Pancreas (tissue), 10 donors: Measurements from ENCODE around the gene RAE1. TPM values are rescaled to one million over a fixed set of nuclear protein-coding genes. Genes with fewer than 3 reads are reported as not detected.

ENCODE experiments used
- ATAC-seq, 4 donors: fragments of 200-7000 bp; cut with Tn5 transposase; one replicate each; pipeline versions ENCODE4 v1.8.0 to v1.9.1; 2020; ENCODE audit warnings: mild to moderate bottlenecking in 4 of 4, moderate library complexity in 4 of 4
- DNase-seq, 6 donors: peaks; one replicate each; pipeline ENCODE4 v3.0.0-alpha.2; 2020
- FAIRE-seq: peaks from 2 replicates; lab custom pipeline; 2012; peaks lifted over from hg19 to GRCh38; lab: Jason Lieb, UNC
- H3K27ac ChIP-seq, 4 donors: fragments of 200-600 bp; sonication (generic); 1 replicate in 3 of 4; 2 replicates in 1 of 4; pipeline versions ENCODE4 v1.5.0 to v1.8.0; 2020
- H3K27me3 ChIP-seq, 4 donors: fragments of 200-600 bp; one replicate each; pipeline ENCODE4 v1.8.0; 2021
- H3K36me3 ChIP-seq, 3 donors: fragments of 200-600 bp; sonication (generic) in 1 of 3; one replicate each; pipeline versions ENCODE4 v1.5.0 to v1.8.0; 2020 to 2021
- H3K4me1 ChIP-seq, 3 donors: fragments of 200-600 bp; one replicate each; pipeline ENCODE4 v1.8.0; 2021
- H3K4me3 ChIP-seq, 4 donors: fragments of 200-600 bp; sonication (generic) in 2 of 4; one replicate each; pipeline versions ENCODE4 v1.5.0 to v1.8.0; 2020 to 2021
- H3K9me3 ChIP-seq, 4 donors: fragments of 200-600 bp; one replicate each; pipeline ENCODE4 v1.8.0; 2021
- WGBS, 2 donors: extraction: QIAGEN DNeasy Blood & Tissue Kit; methylation state at CpG; one replicate each; pipeline ENCODE4 v1.1.7; 2013; 5-methylcytosine and 5-hydroxymethylcytosine counted together
- intact Hi-C, 3 donors: fragments of 100-400 bp; cut with DNase I; formaldehyde crosslinking; loops; one replicate each; pipeline versions ENCODE4 v1.11.1 to v1.14.2; 2022
- polyA plus RNA-seq, 2 donors: library from polyadenylated mRNA; stranded (reverse); fragments of 200-250 nt; gene quantifications; one replicate each; pipeline ENCODE4 v1.2.3, GENCODE V29; 2013
- total RNA-seq, 6 donors: library from RNA; stranded (reverse); fragmentation: NEBNext Ultra II Directional in 4 of 6; extraction: Animal tissue kit (Norgen Biotek cat#: 25700) in 4 of 6; gene quantifications; one replicate each; pipeline versions ENCODE4 v1.2.1 to v1.2.4, GENCODE V29; 2021 to 2023
- TF ChIP-seq, protein P1 (sequence below), 4 donors: fragments of 200-600 bp; sonication (generic) in 3 of 4; IDR thresholded peaks; one replicate each; pipeline versions ENCODE4 v1.5.0 to v1.8.0; 2021; ENCODE audit warnings: antibody characterized with exemption in 4 of 4
- donor health status: healthy with polysubstance abuse.
- donor health status: DM: no; HTN: no; CAD: no; lungs with moderate emphysema.
- donor health status: DM: no; HTN: no; CAD: no.
- donor health status: control.
- donor health status: control.
- donor health status: Bipolar disorder and iron deficiency.
- donor health status: DM: yes; HTN: yes; CAD: no.
- donor health status: DM: no; HTN: no; CAD: no.
- donor health status: DM: no; HTN: no; CAD: no.
- donor health status: DM: yes; HTN: yes; CAD: no.

RAE1 gene
- total and polyA plus RNA-seq, 8 donors, result 4.3 to 13.5 (median 6.6) TPM

DNA sequence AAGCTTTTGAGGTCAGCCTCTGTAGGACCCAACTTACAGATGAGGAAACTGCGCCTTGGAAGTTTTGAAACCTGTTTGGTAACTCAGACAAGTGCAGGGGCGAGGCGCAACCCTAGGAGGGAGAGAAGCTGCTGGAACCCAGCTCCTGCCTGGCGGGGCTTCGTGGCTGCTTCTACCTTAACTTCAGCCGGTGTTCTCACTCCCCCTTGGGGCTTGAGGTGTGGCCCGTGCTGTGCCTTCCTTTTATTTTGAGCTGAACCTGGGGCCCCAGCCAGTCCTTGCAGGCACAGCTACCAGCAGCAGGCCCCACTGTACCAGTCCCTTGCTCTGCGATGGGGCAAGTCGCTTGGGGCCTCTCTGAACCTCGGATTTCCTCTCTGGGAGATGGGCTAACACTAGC is 52.2 kb downstream of the RAE1 start:
- no peak overlapping the region for H3K27ac ChIP-seq
- 92 to 93% methylated on average over 10 of the region's 10 CpGs for WGBS, 2 donors
- intact Hi-C loops, result no loop called here

DNA sequence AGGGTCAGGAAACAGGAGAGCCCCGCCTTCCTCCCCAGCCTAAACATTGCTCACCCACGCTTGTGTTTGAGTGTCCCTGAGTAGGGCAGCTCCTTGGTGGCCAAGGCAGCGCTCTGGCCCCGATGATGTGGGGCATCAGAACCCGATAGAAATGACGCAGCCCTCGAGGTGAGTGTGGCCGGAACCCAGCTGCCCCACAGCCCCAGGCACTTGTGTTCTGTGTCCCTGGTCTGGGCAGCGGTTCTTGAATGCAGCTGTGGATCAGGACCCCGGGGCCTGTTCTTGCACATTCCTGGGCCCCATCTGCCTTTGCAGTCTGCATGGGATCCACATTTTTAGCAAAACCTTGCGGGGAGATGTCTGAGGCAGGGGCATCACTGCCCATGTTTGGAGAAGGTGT is 53.0 kb downstream of the RAE1 start:
- ATAC-seq (no peak), DNase-seq (peak in 2 of 6 donors; percentile 6 to 37), FAIRE-seq (no peak)
- 94 to 96% methylated on average over 11 of the region's 11 CpGs for WGBS, 2 donors
- TF ChIP-seq, protein P1, sequence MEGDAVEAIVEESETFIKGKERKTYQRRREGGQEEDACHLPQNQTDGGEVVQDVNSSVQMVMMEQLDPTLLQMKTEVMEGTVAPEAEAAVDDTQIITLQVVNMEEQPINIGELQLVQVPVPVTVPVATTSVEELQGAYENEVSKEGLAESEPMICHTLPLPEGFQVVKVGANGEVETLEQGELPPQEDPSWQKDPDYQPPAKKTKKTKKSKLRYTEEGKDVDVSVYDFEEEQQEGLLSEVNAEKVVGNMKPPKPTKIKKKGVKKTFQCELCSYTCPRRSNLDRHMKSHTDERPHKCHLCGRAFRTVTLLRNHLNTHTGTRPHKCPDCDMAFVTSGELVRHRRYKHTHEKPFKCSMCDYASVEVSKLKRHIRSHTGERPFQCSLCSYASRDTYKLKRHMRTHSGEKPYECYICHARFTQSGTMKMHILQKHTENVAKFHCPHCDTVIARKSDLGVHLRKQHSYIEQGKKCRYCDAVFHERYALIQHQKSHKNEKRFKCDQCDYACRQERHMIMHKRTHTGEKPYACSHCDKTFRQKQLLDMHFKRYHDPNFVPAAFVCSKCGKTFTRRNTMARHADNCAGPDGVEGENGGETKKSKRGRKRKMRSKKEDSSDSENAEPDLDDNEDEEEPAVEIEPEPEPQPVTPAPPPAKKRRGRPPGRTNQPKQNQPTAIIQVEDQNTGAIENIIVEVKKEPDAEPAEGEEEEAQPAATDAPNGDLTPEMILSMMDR (IDR thresholded peaks at IDR 0.05), result no peak
- peaks cover 0 to 18% (median 6%) of the 10 kb centered on the region in 3 donors for H3K36me3 ChIP-seq
- intact Hi-C loops, result no loop called here
- no peaks in the 10 kb centered on the region for H3K9me3 ChIP-seq
- no peak overlapping the region for H3K4me3 ChIP-seq
- H3K4me1 ChIP-seq, result no peaks in the 10 kb centered on the region
- no peaks in the 10 kb centered on the region for H3K27me3 ChIP-seq
- no peak overlapping the region for H3K27ac ChIP-seq

More for the DNA sequence above, 52.2 kb downstream of the RAE1 start:
- Histone ChIP-seq H3K36me3 (peaks cover 0 to 12% (median under 1%) of the 10 kb centered on the region in 3 donors), H3K9me3 (no peaks in the 10 kb centered on the region), H3K4me3 (no peak overlapping the region), H3K4me1 (no peaks in the 10 kb centered on the region), H3K27me3 (no peaks in the 10 kb centered on the region)
- FAIRE-seq, result no peak
- TF ChIP-seq, protein P1 (IDR thresholded peaks at IDR 0.05), result no peak
- no peak for ATAC-seq
- peak in 1 of 6 donors; percentile 4 for DNase-seq

DNA sequence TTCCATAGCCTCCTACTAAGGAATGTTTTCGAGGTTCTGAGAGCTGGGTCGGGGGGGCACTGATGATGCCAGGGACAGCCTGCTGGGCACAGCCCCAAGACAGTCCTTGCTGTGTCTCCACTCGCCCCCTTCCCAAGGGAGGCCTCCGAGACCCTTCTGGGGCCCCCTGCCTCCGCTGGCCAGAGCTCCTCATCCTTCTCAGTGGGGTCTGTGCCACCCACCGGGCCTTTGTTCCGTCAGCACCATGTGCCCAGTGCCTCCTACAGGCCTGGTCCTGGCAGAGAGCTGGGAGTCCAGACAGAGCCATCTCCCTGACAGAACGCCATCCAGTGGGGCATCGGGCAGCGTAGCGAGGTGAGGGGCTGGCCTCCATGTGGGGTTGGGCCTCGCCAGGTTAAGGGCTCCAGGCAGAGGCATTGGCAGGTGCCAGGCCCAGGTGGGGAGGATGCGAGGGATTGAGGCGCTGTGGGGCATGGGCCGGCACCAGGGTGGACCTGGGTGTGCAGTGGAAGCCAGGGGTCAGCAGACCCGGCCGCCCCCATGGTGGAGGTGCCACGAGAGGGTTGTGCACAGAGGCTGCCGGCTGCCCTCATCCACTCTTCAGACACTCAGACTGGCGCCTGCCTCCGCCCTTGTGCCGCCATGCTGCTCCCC is 53.5 kb downstream of the RAE1 start:
- DNase-seq, result peak in 2 of 6 donors; percentile 15 to 55
- H3K4me1 ChIP-seq, result no peaks in the 10 kb centered on the region
- no peak overlapping the region for H3K4me3 ChIP-seq
- WGBS, 2 donors, result 92 to 96% methylated on average over 19 to 22 of the region's 22 CpGs
- intact Hi-C loops, result no loop called here
- no peak overlapping the region for H3K27ac ChIP-seq
- no peak for ATAC-seq
- H3K27me3 ChIP-seq, result no peaks in the 10 kb centered on the region
- no peak for FAIRE-seq
- H3K36me3 ChIP-seq, result peaks cover 0 to 18% (median 6%) of the 10 kb centered on the region in 3 donors
- TF ChIP-seq, protein P1 (IDR thresholded peaks at IDR 0.05), result no peak
- no peaks in the 10 kb centered on the region for H3K9me3 ChIP-seq

DNA sequence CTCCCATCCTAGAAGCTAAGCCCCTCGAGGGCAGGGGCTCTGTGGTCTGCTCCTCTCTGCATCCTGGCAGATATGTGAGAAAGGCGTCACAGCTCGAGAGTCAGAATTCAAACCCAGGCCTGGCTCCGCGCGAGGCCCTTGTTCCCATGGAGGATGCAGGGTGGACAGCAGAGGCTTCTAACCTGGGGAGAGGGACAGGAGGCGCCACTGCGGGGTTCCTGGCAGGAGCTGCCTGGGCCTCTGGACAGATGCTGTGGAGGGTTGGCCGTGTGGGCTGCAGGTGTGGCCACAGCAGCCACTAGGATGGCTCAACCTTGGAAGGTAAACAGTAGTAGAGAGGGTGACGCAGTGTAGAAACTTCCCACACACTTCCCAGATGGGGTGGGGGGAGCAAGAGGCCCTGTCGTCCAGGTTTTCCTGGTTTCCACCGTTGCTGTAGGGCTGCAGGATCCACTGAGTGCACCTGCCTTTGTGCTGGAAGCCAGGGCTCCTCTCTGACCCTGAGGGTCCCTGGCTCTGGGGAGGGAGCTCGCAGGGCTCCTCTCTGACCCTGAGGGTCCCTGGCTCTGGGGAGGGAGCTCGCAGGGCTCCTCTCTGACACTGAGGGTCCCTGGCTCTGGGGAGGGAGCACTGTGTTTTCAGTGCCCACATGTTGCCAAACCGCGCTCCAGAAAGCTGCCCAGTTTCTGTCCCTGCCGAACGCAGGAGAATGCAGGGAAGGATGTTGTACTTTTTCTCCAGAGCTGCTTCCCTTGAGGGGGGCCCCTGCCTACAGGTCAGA is 54.4 kb downstream of the RAE1 start:
- TF ChIP-seq, protein P1 (IDR thresholded peaks at IDR 0.05), result no peak
- Histone ChIP-seq H3K36me3 (peaks cover 0 to 18% (median 6%) of the 10 kb centered on the region in 3 donors), H3K4me1 (no peaks in the 10 kb centered on the region), H3K27ac (no peak overlapping the region), H3K9me3 (no peaks in the 10 kb centered on the region), H3K27me3 (no peaks in the 10 kb centered on the region), H3K4me3 (no peak overlapping the region)
- FAIRE-seq (no peak), DNase-seq (peak in 2 of 6 donors; percentile 14 to 59), ATAC-seq (no peak)
- 86 to 87% methylated on average over 18 of the region's 18 CpGs for WGBS, 2 donors
- intact Hi-C loops, result no loop called here
